Measurements from ENCODE around the gene CPEB3. TPM values are rescaled to one million over a fixed set of nuclear protein-coding genes. Genes with fewer than 3 reads are reported as not detected.

The CPEB3 gene
- 0.65 and 2.5 TPM in 2 replicates for total RNA-seq

GRCh38 chr10:92290837-92291615 is at the start of gene CPEB3, which contains the start of gene MARCHF5:
Gene CPEB3 (minus strand): TSS chr10:92291078. CDS start chr10:92240350, 50,728 bp downstream.
Gene MARCHF5 (plus strand): TSS chr10:92291167. CDS start chr10:92291495, 328 bp downstream.

Other genes starting within 250 kb of the CPEB3 start
- 13.0 and 39.9 TPM in 2 replicates for gene MARCHF5, start 89 bp upstream of the CPEB3 start, total RNA-seq

All from bladder microvascular endothelial cell (primary cell).